ENCODE data around the gene GPR137B.

The GPR137B gene

DNA sequence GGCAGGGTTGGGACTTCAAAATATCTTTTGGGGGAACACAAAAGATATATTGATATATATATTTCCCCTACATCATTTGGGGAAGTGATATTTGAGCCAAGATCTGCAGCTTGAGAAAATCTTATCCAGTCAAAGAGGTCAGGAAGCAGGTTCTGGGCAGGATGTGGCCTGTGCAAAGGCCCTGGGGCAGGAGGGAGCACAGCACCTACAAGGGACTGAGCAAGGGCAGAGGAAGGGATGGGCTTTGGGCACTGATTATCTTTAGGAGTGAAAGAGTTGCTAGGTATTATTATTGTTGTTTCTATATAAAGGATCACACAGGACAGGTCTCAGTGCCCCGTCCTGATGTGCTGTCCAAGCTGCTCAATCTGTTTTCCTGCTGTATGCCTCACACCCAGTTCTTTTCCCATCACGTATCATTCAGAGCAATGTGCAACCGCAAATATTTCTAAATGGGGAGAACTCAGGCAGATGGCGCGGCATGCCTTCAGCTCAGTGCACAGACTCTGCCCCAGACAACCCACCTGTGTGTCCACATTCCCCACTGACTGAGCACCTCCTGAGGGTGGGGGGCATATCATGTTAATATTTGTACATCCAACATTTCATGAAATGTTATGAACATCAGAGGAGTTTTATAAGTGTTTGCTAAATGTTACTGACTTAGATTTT lies 28.1 kb upstream of the GPR137B start:
- DNase-seq, result no peak

- DNase-seq, result no peak
Observed at GRCh38 chr1:236117710-236118109, 24.6 kb upstream of the GPR137B start.

- DNase-seq, result no peak
Observed at GRCh38 chr1:236119943-236120484, 22.3 kb upstream of the GPR137B start.

GRCh38 chr1:236120721-236121153 lies 21.6 kb upstream of the GPR137B start:
- no peak for DNase-seq

GRCh38 chr1:236122176-236122575 lies 20.2 kb upstream of the GPR137B start:
- no peak for DNase-seq

GRCh38 chr1:236123563-236123962 lies 18.8 kb upstream of the GPR137B start:
- no peak for DNase-seq

DNA sequence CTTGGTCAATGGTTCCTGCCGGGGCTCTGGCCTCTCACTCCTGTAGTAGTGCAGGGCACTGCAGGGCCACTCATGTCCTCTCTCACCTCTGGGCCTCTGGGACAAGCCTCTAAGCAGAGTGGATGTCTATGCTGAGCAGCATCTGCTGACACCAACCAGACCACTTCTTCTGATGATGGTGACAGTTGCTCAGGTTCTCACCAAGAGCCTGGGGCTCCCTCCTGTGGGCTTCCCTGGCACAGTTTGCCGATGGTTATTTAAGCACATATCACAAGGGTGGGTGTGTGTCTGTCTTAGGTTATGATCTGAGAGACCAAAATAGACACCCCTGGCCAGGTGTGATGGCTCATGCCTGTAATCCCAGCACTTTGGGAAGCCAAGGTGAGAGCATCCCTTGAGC lies 17.4 kb upstream of the GPR137B start:
- DNase-seq, result no peak

DNA sequence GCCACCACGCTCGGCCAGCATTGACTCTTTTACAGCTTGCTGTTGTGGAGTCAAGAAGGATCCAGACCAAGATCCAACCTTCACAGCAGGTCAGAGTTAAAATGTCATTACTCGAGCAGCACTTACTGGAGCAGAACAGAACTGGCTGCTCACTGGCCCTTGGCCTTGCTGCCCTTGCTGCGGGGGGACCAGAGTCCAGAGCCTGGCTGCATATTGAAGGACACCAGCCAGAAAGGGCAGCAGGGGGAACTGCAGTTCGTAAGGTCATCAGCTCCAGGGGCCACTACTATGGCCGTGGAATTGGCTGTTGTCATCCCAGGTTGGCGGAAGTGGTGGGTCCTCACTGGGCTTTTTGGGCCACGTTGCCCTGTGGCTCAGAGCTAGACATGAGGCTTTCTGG lies 15.3 kb upstream of the GPR137B start:
- no peak for DNase-seq

- DNase-seq, result no peak
Observed at GRCh38 chr1:236128646-236129178, 13.6 kb upstream of the GPR137B start.

GRCh38 chr1:236129306-236129705 lies 13.0 kb upstream of the GPR137B start:
- DNase-seq, result no peak

- DNase-seq, result no peak
Observed at GRCh38 chr1:236130372-236130771, 12.0 kb upstream of the GPR137B start.

- no peak for DNase-seq
Observed at GRCh38 chr1:236131916-236132315, 10.4 kb upstream of the GPR137B start.

DNA sequence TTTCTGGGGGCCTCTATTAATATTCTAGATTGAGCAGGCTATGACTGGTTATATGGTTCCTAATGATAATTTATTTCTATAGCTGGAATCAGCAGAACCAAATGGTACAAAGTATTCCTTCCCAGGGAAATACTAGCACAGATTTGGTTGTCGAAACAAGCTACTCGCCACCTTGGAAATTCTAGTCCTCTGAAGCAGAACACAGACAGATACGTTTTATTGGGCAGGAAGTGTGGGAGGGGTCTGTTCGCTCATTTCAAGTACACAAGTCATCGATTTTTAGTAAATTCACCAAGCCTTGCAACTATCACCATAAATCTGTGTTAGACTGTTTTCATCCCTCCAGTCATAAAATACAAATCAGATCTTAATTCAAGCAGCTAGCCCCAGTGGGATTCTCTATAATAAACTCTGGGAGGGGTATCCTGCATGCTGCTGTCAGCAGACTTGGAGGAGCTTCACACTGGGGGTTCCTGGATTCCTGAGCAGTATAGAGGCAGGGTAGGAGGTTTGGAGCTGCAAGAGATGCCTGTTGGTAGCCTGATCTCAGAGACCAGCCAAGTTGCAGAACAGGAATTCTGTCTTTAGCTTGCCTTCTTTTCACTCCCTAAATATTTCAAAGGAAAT lies 9.8 kb upstream of the GPR137B start:
- no peak for DNase-seq

DNA sequence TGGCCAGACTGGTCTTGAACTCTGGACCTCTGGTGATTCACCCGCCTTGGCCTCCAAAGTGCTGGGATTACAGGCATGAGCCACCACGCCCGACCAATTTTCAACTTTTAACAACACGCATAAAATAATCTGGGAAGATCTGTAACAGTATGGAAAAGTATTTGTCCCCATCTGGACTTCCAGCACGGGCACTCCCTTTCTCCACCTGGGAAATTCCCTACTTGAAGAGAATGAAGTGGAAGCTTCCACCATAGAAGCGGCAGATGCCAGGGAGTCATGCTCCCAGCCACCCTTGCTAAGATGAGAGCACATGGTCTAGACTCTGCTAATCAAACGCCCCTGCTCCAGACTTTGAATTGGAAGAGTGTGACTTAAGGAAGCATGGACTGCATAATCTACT lies 9.0 kb upstream of the GPR137B start:
- DNase-seq, result no peak

- DNase-seq, result no peak
Observed at GRCh38 chr1:236133802-236134201, 8.5 kb upstream of the GPR137B start.

DNA sequence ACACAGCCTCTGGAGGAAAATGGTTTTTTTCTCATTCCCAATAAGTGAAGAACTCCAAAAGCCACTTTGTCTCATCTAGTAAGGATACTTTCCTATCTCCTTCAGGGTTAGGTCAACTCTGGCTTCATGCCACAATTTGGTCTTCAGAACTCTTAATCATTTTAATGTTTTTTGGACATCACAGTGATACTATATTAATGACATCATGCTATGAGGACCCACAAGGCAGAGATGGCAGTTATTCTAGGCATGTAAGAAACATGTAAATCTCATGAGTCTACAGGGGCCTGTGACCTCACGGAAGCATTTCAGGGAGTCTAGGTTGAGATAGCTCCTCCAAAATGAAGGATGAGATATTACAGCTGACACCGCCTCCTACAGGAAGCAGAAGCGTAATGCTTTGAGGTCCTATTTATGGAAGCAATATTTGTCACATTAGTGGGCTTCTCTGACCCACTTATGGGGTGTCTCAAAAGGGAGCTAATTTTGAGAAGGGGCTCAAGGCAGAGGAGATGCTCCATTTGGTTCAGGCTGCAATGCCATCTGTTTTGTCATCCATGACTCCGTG lies 5.0 kb upstream of the GPR137B start:
- DNase-seq, result no peak

DNA sequence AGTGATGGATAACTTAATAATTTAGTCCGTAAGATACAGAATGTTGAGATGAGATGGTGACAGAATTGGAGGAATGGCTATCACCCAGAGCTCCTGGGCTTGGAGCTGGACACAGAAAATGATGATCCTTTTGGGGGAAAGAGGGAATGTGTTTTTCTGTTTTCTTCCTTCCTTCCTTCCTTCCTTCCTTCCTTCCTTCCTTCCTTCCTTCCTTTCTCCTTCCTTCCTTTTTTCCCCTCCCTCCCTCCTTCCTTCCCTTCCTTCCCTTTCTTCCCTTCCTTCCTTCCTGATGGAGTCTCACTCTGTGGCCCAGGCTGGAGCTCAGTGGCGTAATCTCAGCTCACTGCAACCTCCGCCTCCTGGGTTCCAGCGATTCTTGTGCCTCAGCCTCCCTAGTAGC lies 2.8 kb upstream of the GPR137B start:
- no peak for DNase-seq

DNA sequence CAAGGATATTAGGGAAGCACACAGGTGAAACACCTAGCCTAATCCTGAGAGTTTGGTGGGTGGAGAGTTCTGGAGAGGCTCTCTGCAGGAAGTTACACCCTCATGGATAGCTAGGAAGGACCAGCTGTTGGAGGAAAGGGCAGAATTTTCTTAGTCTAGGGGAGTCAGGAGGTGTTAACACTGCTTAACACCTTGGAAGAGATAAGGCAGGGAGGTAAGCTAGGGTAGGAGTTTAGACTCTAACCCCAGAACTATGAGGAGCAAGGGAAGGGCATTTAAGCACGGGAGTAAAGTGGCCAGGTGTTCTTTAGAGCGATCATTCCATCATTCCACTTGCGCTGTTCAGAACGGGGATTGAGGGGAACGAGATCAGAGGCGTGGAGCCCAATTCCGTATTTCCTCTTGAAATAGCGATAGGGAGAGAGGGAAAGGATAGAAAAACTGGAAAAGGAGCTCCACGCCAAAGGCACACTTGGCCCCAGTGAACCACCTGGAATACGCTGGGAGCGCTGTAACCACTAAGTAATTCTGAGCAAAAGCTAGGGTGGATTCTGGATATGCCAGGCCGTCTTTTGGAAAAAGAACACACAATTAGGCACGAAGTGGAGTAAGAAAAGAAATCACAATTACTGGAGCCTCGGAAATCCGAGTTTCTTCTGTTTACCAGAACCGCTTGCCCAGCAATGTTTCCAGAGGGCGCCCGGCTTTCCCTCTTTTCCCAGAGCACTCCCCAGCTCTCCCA lies 1.5 kb upstream of the GPR137B start:
- DNase-seq, result no peak

DNA sequence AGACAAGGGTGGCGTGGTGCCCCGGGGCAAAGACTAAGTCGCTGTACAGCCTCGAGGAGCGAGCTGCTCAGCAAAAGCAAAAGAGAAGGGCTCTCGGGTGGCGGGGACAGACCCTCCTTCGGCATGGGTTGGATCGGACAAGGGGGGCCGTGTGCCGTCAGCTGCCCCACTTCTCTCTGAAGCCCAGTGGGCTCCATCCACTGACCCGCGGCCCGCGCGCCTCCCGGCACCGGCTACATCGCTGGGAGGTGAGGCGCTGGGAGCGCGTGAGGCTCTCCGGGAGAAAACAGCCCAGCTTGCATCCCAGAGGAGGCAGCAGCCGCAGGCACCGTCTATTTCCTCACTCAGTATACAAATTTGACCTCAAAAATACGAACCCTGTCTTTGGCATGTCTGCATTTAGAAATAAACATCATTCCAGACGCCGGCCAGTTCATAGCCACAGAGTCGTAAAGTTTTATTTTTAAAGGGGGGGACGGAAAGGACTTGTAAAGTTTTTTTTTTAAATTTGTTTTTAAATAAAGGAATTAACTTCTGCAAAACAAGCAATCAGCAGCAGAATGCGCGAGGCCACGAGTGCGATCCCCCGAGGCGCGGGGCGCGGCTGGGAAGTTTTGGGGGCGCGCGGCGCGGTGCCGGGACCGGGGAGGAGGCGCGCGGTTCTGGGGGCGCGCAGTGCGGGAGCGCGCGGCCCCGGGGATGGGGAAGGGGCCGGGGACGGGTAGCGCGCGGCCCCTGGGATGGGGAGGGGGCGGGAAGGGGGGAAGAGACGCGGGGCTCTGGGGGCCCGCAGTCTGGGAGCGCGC lies 689 bp upstream of the GPR137B start:
- no peak for DNase-seq

GRCh38 chr1:236143104-236143948 lies 987 bp downstream of the GPR137B start:
- DNase-seq, result no peak

DNA sequence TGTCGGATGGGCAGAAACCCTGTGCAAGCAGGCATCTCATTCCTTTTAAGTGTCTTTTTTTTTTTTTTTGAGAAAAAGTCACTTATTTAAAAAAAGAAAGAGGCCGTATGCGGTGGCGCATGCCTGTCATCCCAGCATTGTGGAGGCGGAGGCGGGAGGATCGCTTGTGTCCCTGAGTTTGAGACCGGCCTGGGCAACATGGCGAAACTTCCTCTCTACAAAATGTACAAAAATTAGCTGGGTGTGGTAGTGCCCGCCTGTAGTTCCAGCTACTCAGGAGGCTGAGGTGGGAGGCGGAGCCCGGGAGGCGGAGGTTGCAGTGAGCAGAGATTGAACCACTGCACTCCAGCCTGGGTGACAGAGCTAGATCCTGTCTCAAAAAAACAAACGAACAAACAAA lies 1.7 kb downstream of the GPR137B start:
- DNase-seq, result no peak

Data from CD4-positive, alpha-beta T cell treated with Interleukin-15 for 1 hour (primary cell).